Ascending aorta (tissue), 2 donors: ENCODE data around the gene RPE. TPM values are rescaled to one million over a fixed set of nuclear protein-coding genes. Genes with fewer than 3 reads are reported as not detected.

Source experiments
- DNase-seq, 2 donors: peaks; one replicate each; pipeline ENCODE4 v3.0.0-alpha.2; 2019; ENCODE audit warnings: low spot score in 2 of 2
- H3K27ac ChIP-seq, 2 donors: fragments of 200-600 bp; sonication (generic); one replicate each; pipeline ENCODE4 v1.5.1; 2016 to 2017; ENCODE audit warnings: mild to moderate bottlenecking in 1 of 2
- H3K27me3 ChIP-seq: fragments of 200-600 bp; sonication (generic); one replicate; pipeline ENCODE4 v1.5.1; 2017
- H3K36me3 ChIP-seq, 2 donors: fragments of 200-600 bp; sonication (generic); one replicate each; pipeline ENCODE4 v1.5.1; 2016
- H3K4me1 ChIP-seq, 2 donors: fragments of 200-600 bp; sonication (generic); one replicate each; pipeline ENCODE4 v1.5.1; 2016 to 2017; ENCODE audit warnings: mild to moderate bottlenecking in 1 of 2
- H3K4me3 ChIP-seq, 2 donors: fragments of 200-600 bp; sonication (generic); one replicate each; pipeline ENCODE4 v1.5.1; 2016 to 2017; ENCODE audit warnings: mild to moderate bottlenecking in 1 of 2
- H3K9me3 ChIP-seq, 2 donors: fragments of 200-600 bp; sonication (generic); one replicate each; pipeline ENCODE4 v1.5.1; 2016
- intact Hi-C: fragments of 100-400 bp; cut with DNase I; formaldehyde crosslinking; loops from one replicate; pipeline ENCODE4 v1.15.1; 2023
- total RNA-seq: library from RNA; depleted of rRNA; stranded (reverse); fragments of >200 nt; gene quantifications from one replicate; pipeline ENCODE4 v1.1.0, GENCODE V29; 2016
- TF ChIP-seq, protein P1 (sequence below), 3 experiments: fragments of 200-600 bp in 2 of 3; fragments of 450-650 bp in 1 of 3; sonication (generic) in 2 of 3; IDR thresholded peaks; one replicate each; pipeline ENCODE4 v1.5.1; 2016 to 2019; ENCODE audit warnings: antibody characterized with exemption in 3 of 3, mild to moderate bottlenecking in 1 of 3, moderate library complexity in 1 of 3

The RPE gene
- total RNA-seq, 1 donor from 2014 or later: 45.0 TPM

DNA sequence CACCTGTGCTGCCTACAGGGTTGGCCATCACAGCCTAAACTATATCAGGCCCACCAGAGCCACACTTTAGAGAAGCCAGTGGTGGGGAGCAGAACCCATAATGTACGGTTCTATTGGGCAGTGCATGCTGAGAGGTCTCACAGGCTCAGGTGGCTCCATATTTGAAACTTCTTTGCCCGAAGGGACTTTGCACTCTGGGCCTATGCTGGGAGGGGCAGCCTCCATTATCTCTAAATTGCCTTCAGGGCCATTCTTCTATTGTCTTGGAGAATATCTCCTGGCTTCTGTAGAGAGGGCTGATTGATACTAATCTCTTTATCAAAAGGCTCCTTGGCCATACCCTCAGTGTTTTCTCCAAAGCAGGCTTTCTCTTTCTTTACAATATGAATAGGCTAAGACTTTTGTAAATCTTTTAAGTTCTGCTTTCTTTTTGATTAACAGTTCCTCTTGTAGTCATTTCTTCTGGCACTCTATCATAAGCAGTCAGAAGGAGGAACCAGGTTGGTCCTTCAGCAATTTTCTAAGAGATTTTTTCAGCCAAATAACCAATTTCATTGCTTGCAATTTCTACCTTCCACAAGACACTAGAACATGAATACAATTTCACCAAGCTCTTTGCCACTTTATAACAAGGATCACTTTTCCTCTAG, 44.5 kb downstream of the RPE start:
- DNase-seq: no peak
- TF ChIP-seq, protein P1, sequence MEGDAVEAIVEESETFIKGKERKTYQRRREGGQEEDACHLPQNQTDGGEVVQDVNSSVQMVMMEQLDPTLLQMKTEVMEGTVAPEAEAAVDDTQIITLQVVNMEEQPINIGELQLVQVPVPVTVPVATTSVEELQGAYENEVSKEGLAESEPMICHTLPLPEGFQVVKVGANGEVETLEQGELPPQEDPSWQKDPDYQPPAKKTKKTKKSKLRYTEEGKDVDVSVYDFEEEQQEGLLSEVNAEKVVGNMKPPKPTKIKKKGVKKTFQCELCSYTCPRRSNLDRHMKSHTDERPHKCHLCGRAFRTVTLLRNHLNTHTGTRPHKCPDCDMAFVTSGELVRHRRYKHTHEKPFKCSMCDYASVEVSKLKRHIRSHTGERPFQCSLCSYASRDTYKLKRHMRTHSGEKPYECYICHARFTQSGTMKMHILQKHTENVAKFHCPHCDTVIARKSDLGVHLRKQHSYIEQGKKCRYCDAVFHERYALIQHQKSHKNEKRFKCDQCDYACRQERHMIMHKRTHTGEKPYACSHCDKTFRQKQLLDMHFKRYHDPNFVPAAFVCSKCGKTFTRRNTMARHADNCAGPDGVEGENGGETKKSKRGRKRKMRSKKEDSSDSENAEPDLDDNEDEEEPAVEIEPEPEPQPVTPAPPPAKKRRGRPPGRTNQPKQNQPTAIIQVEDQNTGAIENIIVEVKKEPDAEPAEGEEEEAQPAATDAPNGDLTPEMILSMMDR (IDR thresholded peaks at IDR 0.05): no peak
- Histone ChIP-seq H3K36me3 (peaks cover 3 to 14% of the 10 kb centered on the region in 2 donors), H3K27ac (no peak overlapping the region), H3K9me3 (peaks cover 0 to 7% of the 10 kb centered on the region in 2 donors), H3K4me3 (no peak overlapping the region), H3K27me3 (no peaks in the 10 kb centered on the region), H3K4me1 (no peaks in the 10 kb centered on the region)
- intact Hi-C loops: no loop called here

DNA sequence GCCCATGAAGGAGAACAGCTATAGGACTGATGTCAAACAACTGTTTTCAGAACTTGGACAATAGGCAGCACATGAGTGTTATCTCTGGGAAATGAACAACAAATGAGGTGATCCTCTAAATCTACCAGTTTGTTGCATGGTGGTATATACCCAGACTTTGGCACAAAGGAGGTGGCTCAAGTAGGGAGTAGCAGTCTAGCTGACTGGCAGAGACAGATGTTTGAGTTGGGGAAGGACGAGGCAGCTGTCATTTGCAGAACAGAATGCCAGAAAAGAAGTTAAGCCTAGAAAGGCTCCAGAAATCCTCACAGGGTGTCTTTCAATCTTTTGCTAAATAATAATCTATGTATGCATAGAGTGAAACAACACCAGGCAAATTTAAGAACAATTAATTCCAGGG, 47.4 kb downstream of the RPE start:
- intact Hi-C loops: no loop called here
- H3K4me3 ChIP-seq: no peak overlapping the region
- H3K9me3 ChIP-seq: peaks cover 0 to 12% of the 10 kb centered on the region in 2 donors
- TF ChIP-seq, protein P1 (IDR thresholded peaks at IDR 0.05): no peak
- no peak for DNase-seq
- H3K27me3 ChIP-seq: no peaks in the 10 kb centered on the region
- H3K27ac ChIP-seq: no peak overlapping the region
- H3K36me3 ChIP-seq: peaks cover 0 to 27% of the 10 kb centered on the region in 2 donors
- H3K4me1 ChIP-seq: no peaks in the 10 kb centered on the region

DNA sequence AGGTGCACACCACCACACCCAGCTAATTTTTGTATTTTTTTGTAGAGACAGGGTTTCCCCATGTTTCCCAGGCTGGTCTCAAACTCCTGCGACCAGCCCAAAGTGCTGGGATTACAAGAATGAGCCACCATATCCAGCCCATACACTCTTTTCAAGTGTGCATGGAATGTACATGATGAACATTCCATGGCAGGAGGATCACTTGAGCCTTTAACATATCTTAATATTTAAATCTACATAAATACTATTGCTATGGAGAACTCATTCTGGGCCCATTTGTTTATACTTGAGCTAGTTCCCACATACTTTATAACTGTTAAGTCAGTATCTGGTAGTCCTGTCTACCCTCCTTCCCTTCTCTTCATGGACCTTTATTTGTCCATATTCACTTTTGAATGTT, 48.4 kb downstream of the RPE start:
- Histone ChIP-seq H3K4me1 (no peaks in the 10 kb centered on the region), H3K9me3 (peaks cover 0 to 14% of the 10 kb centered on the region in 2 donors), H3K36me3 (peaks cover 2 to 37% of the 10 kb centered on the region in 2 donors), H3K27ac (no peak overlapping the region), H3K27me3 (no peaks in the 10 kb centered on the region), H3K4me3 (no peak overlapping the region)
- intact Hi-C loops: no loop called here
- TF ChIP-seq, protein P1 (IDR thresholded peaks at IDR 0.05): no peak
- DNase-seq: no peak

DNA sequence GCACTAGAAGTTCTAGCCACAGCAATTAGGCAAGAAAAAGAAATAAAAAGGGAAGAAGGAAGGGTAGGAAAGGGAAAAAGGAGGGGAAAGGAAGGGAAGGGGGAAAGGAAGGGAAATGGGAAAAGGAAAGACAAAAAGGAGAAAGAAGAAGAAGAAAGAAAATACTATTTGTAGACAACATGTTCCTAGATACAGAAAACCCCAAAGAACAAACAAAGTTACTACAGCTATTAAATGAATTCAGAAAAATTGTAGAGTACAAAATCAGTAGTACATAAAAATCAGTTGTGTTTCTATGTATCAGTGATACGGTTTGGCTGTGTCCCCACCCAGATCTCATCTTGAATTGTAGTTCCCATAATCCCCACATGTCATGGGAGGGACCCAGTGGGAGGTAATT, 52.3 kb downstream of the RPE start:
- Histone ChIP-seq H3K9me3 (peaks cover 0 to 8% of the 10 kb centered on the region in 2 donors), H3K27ac (no peak overlapping the region), H3K4me1 (no peaks in the 10 kb centered on the region), H3K4me3 (no peak overlapping the region), H3K27me3 (no peaks in the 10 kb centered on the region), H3K36me3 (peaks cover 3 to 46% of the 10 kb centered on the region in 2 donors)
- intact Hi-C loops: no loop called here
- TF ChIP-seq, protein P1 (IDR thresholded peaks at IDR 0.05): no peak
- no peak for DNase-seq

DNA sequence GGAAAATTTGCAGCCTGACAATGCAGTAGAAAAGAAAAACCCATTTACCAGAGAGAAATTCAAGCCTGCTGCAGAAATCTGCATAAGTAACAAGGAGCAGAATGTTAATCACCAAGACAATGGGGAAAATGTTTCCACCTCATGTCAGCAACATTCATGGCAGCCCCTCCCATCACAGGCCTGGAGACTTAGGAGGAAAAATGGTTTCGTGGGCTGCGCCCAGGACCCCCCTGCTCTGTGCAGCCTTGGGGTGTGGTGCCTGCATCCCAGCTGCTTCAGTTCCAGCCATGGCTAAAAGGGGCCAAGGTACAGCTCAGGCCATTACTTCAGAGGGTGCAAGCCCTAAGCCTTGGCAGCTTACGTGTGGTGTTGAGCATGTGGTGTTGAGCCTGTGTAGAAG, 53.4 kb downstream of the RPE start:
- peaks cover 3 to 50% of the 10 kb centered on the region in 2 donors for H3K36me3 ChIP-seq
- no peaks in the 10 kb centered on the region for H3K4me1 ChIP-seq
- TF ChIP-seq, protein P1 (IDR thresholded peaks at IDR 0.05): no peak
- peaks cover 0 to 8% of the 10 kb centered on the region in 2 donors for H3K9me3 ChIP-seq
- H3K27ac ChIP-seq: no peak overlapping the region
- no peaks in the 10 kb centered on the region for H3K27me3 ChIP-seq
- no peak for DNase-seq
- intact Hi-C loops: no loop called here
- no peak overlapping the region for H3K4me3 ChIP-seq
